ENCODE measurements around the gene TMEM151B.

Gene TMEM151B

GRCh38 chr6:44270526-44271405 is 516 bp downstream of the TMEM151B start:
- TF ChIP-seq ZNF274 (IDR thresholded peaks at IDR 0.05; ENCODE audit: low read depth, low read length): no peak
- H3K4me3 ChIP-seq (ENCODE audit: low read length): no peak overlapping the region; the same call in 1 of the 2 replicates

- H3K4me3 ChIP-seq (ENCODE audit: low read length): no peak overlapping the region
- TF ChIP-seq ZNF274 (IDR thresholded peaks at IDR 0.05; ENCODE audit: low read depth, low read length): no peak
These were observed 1.1 kb downstream of the TMEM151B start for GRCh38 chr6:44271406-44271723.

GRCh38 chr6:44271914-44272313 is 1.7 kb downstream of the TMEM151B start:
- no peak for TF ChIP-seq ZNF274 (IDR thresholded peaks at IDR 0.05; ENCODE audit: low read depth, low read length)
- H3K4me3 ChIP-seq (ENCODE audit: low read length): no peak overlapping the region

- TF ChIP-seq ZNF274 (IDR thresholded peaks at IDR 0.05; ENCODE audit: low read depth, low read length): no peak
- H3K4me3 ChIP-seq (ENCODE audit: low read length): no peak overlapping the region
These were observed 2.3 kb downstream of the TMEM151B start for GRCh38 chr6:44272529-44272928.

GRCh38 chr6:44272999-44273566 is 2.8 kb downstream of the TMEM151B start:
- TF ChIP-seq ZNF274 (IDR thresholded peaks at IDR 0.05; ENCODE audit: low read depth, low read length): no peak
- no peak overlapping the region for H3K4me3 ChIP-seq (ENCODE audit: low read length)

- no peak for TF ChIP-seq ZNF274 (IDR thresholded peaks at IDR 0.05; ENCODE audit: low read depth, low read length)
- no peak overlapping the region for H3K4me3 ChIP-seq (ENCODE audit: low read length)
These were observed 3.4 kb downstream of the TMEM151B start for GRCh38 chr6:44273617-44274016.

- no peak overlapping the region for H3K4me3 ChIP-seq (ENCODE audit: low read length)
- TF ChIP-seq ZNF274 (IDR thresholded peaks at IDR 0.05; ENCODE audit: low read depth, low read length): no peak
These were observed 5.1 kb downstream of the TMEM151B start for GRCh38 chr6:44275271-44275748.

- no peak overlapping the region for H3K4me3 ChIP-seq (ENCODE audit: low read length)
- no peak for TF ChIP-seq ZNF274 (IDR thresholded peaks at IDR 0.05; ENCODE audit: low read depth, low read length)
These were observed 5.7 kb downstream of the TMEM151B start for GRCh38 chr6:44275749-44276648.

GRCh38 chr6:44276667-44277640 is 6.7 kb downstream of the TMEM151B start:
- no peak for TF ChIP-seq ZNF274 (IDR thresholded peaks at IDR 0.05; ENCODE audit: low read depth, low read length)
- no peak overlapping the region for H3K4me3 ChIP-seq (ENCODE audit: low read length)

GRCh38 chr6:44277763-44278162 is 7.5 kb downstream of the TMEM151B start:
- H3K4me3 ChIP-seq (ENCODE audit: low read length): no peak overlapping the region
- no peak for TF ChIP-seq ZNF274 (IDR thresholded peaks at IDR 0.05; ENCODE audit: low read depth, low read length)

GRCh38 chr6:44278315-44278714 is 8.1 kb downstream of the TMEM151B start:
- TF ChIP-seq ZNF274 (IDR thresholded peaks at IDR 0.05; ENCODE audit: low read depth, low read length): no peak
- no peak overlapping the region for H3K4me3 ChIP-seq (ENCODE audit: low read length)

GRCh38 chr6:44278774-44279697 is 8.8 kb downstream of the TMEM151B start:
- TF ChIP-seq ZNF274 (IDR thresholded peaks at IDR 0.05; ENCODE audit: low read depth, low read length): no peak
- no peak overlapping the region for H3K4me3 ChIP-seq (ENCODE audit: low read length)
